Sigmoid colon (tissue), 3 donors: ENCODE measurements around the gene VSTM4.

Source experiments
- POLR2A ChIP-seq, 2 donors: fragments of 450-650 bp; IDR thresholded peaks; one replicate each; pipeline ENCODE4 v1.6.1; 2016; ENCODE audit warnings: antibody characterized with exemption in 2 of 2, mild to moderate bottlenecking in 2 of 2, moderate library complexity in 2 of 2
- TF ChIP-seq, protein P1 (sequence below), 4 experiments: fragments of 450-650 bp in 3 of 4; fragments of 200-600 bp in 1 of 4; IDR thresholded peaks; one replicate each; pipeline ENCODE4 v1.5.1; 2016 to 2019; ENCODE audit warnings: antibody characterized with exemption in 4 of 4, mild to moderate bottlenecking in 3 of 4, moderate library complexity in 2 of 4

DNA sequence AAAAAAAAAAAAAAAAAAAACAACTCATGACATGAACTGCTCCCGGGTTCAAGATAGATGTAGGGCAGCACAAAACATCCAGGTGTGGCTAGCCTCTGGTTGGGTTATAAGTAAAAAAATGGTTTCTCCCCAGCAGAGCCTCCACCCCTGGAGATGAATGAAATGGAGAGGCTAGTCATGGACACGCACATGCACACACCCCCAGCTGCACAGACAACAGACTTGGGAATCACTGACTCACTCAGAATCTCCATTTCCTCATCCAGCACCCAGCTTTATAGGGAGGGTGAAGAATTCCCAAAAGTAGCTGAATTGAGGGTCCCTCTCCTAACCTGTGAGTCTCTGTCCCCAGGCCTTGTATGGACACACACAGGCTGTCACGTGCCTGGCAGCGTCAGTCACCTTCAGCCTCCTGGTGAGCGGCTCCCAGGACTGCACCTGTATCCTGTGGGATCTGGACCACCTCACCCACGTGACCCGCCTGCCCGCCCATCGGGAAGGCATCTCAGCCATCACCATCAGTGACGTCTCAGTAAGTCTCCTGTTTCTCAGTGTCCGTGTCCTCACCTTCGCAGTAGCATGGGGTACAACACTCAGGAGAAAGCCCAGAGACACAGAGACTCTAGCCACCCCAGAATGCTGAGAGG, 140.7 kb downstream of the VSTM4 start:
- TF ChIP-seq, protein P1, sequence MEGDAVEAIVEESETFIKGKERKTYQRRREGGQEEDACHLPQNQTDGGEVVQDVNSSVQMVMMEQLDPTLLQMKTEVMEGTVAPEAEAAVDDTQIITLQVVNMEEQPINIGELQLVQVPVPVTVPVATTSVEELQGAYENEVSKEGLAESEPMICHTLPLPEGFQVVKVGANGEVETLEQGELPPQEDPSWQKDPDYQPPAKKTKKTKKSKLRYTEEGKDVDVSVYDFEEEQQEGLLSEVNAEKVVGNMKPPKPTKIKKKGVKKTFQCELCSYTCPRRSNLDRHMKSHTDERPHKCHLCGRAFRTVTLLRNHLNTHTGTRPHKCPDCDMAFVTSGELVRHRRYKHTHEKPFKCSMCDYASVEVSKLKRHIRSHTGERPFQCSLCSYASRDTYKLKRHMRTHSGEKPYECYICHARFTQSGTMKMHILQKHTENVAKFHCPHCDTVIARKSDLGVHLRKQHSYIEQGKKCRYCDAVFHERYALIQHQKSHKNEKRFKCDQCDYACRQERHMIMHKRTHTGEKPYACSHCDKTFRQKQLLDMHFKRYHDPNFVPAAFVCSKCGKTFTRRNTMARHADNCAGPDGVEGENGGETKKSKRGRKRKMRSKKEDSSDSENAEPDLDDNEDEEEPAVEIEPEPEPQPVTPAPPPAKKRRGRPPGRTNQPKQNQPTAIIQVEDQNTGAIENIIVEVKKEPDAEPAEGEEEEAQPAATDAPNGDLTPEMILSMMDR (IDR thresholded peaks at IDR 0.05) = no peak
- no peak for TF ChIP-seq POLR2A (IDR thresholded peaks at IDR 0.05)
